Ishikawa (cell line): Measurements from ENCODE around the gene CDK11B.

Experiments
- CEBPB ChIP-seq: IDR thresholded peaks from 2 replicates; pipeline ENCODE4 v1.6.1; 2012
- CREB1 ChIP-seq: IDR thresholded peaks from 2 replicates; pipeline ENCODE4 v1.6.1; 2012; ENCODE audit warnings: low read depth
- EGR1 ChIP-seq: IDR thresholded peaks from 2 replicates; pipeline ENCODE4 v1.6.1; 2012
- EP300 ChIP-seq: IDR thresholded peaks from 2 replicates; pipeline ENCODE4 v1.6.1; 2012; ENCODE audit warnings: borderline replicate concordance
- MAX ChIP-seq: IDR thresholded peaks from 2 replicates; pipeline ENCODE4 v1.6.1; 2012
- NFIC ChIP-seq: IDR thresholded peaks from 2 replicates; pipeline ENCODE4 v1.6.1; 2012
- RAD21 ChIP-seq: IDR thresholded peaks from 2 replicates; pipeline ENCODE4 v1.6.1; 2012; ENCODE audit warnings: low read depth
- REST ChIP-seq: IDR thresholded peaks from 2 replicates; pipeline ENCODE4 v1.6.1; 2012; ENCODE audit warnings: low read depth, mild to moderate bottlenecking
- TAF1 ChIP-seq: IDR thresholded peaks from 2 replicates; pipeline ENCODE4 v1.6.1; 2012; ENCODE audit warnings: low read depth, mild to moderate bottlenecking
- TEAD4 ChIP-seq: IDR thresholded peaks from 2 replicates; pipeline ENCODE4 v1.6.1; 2012
- ZBTB7A ChIP-seq: IDR thresholded peaks from 2 replicates; pipeline ENCODE4 v1.6.1; 2012; ENCODE audit warnings: low read depth

DNA sequence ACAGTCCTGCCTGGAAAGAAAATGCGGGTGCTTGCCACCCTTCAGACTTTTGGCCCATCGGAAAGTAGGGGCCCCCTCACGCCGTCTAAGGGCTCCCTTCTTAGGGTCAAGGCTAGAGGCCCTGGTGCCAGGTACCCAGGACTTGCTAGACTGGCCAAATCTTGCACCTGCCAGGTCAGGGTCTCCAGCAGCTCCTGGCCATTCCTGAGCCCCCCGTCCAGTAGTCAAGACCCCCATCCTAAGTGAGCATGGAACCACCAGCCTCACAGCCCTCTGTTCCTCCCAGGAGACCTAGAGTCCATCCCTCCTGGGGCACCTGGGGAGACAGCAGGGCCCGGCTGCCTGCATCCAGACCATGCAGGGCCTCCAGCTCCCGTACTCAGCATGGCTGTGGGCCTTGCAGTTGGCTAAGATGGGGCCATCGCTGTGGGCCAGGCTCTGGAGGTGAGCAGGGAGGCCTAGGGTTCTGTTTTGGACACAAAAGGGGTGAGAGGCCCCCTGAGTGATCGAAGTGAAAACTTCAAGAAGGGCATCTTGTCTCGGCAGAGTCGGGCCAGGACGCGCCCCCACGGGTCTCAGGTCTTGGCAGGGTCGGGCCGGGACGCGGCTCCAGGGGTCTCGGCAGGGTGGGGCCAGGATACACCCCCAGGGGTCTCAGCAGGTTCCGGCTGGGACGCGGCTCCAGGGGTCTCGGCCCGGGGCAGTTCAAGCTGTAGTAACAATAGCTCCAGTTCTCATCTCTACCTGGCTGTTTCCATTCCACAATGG lies 64.8 kb downstream of the CDK11B start:
- TF ChIP-seq RAD21 (no peak), CEBPB (no peak), EGR1 (no peak), EP300 (no peak), ZBTB7A (no peak), TAF1 (no peak), MAX (no peak), TEAD4 (no peak), CREB1 (no peak), NFIC (no peak), REST (no peak)
